GM21515 (cell line): ENCODE measurements around the gene AATK.

Experiments used
- ATAC-seq: cut with Tn5 transposase; IDR thresholded peaks from one replicate; pipeline ENCODE4 v1.9.1; 2021; ENCODE audit not compliant: unreplicated experiment

The AATK gene

DNA sequence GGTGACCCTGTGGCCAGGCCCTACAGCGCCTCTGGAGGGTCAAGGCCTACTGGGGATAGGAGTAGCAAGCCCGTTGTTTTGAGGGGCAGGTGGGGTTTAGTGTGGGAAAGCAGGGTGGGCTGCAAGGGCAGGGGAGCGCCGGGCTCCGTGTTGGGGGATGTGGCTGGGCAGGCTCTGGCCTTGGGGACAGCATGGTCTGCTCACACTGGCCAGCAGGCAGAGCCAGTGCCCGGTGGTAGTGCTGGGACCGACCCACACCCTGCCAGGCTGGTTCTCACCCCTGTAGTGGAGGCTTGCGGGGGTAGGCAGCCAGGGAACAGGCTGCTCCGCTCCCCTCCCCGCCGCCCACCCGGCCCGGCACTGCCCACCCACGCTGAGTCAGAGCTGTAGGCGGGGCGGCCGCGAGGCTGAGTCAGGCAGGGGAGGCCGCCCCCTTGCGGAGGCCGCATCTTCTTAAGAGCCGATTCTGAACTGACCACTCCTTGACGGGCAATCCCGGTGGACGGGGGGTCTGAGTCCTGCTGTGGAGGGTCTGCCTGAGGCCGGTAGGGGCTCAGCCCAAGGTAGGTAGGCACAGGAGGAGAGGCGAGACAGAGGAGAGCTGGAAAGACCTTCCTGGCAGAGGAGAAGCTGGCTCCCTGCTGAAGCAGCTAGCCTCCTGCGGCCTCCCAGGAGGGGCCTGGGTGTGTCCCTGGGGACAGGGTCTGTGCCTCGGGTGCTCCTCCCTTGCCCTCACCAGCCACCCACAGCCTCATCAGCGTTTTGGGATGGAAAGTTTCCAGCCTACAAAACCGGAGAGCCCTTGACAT lies 68.7 kb downstream of the AATK start:
- no peak for ATAC-seq

DNA sequence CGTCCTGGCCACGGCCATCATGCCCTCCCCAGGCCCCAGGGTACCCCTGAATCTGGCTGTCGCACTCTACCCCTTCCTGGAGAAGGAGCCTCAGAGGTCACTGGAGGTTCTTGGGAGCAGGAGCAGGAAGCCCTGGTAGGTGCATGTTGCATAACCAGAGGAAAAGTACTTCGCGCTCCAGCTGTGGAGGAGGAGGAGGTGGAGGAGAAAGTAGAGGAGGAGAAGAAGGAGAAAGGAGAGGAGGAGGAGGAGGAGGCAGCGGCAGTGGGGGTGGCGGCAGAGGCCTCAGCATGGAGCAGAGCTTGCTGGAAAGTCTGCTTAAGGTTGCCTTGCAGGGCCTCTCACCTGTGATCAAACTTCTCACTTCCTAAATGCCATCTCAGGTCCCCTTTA lies 69.3 kb downstream of the AATK start:
- no peak for ATAC-seq

DNA sequence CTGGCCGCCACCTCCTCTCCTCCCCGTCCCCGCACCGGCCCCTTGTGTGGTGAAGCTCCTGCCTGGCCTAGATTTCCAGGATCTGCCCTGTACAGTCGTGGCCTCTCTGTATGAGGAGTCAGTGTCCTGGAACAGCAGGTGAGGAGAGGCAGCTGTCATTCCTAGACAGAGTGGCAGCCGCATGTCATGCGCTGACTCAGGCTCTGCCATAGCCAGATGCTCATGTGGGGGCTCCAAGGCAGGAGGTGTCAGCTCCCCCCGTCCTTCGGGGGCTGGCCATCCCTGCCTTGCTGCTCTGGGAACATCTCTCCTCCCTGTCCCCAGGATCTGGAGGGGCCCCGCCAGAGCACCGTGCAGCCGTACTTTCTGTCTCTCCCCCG lies 70.6 kb downstream of the AATK start:
- no peak for ATAC-seq

DNA sequence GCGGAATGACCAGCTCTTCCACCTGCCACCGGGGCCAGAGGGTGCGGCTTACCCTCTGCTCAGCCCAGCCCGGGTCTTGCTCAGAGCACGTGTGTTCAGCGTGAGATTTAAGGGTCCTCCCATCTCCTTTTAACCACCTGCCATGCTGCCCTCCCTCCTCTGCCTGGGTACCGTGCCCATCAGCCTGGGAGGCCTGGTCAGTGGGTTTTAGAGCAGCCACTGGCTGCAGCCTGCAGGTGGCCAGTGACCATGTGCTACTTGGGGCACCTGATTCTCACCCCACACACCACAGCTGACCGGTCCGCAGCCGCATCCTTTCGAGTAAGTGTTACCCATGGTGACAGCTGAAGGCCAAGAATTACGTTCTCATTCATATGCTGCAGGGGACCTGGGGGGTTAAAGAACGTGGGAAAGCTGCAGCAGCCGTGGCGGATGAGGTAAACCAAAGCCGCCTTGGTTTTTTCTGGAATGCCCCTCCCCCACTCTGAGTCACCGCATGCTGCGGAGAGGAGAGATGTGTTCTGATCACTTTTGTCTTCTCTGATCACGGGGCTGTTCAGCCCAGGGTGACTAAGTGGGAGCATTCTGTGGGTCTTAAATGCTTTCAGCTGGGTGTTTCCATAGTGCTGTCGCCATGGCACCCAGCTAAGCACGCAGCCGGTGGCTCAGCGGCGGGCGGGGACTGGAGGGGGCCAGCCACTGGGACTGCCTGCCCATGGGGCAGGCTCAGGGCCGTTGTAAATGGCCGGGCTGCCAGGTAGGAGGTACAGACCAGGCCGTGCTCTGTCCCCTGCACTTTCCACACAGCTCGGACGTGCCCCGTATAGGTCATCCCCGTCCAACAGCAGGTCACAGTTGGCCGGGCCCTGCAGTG lies 71.3 kb downstream of the AATK start:
- no peak for ATAC-seq

DNA sequence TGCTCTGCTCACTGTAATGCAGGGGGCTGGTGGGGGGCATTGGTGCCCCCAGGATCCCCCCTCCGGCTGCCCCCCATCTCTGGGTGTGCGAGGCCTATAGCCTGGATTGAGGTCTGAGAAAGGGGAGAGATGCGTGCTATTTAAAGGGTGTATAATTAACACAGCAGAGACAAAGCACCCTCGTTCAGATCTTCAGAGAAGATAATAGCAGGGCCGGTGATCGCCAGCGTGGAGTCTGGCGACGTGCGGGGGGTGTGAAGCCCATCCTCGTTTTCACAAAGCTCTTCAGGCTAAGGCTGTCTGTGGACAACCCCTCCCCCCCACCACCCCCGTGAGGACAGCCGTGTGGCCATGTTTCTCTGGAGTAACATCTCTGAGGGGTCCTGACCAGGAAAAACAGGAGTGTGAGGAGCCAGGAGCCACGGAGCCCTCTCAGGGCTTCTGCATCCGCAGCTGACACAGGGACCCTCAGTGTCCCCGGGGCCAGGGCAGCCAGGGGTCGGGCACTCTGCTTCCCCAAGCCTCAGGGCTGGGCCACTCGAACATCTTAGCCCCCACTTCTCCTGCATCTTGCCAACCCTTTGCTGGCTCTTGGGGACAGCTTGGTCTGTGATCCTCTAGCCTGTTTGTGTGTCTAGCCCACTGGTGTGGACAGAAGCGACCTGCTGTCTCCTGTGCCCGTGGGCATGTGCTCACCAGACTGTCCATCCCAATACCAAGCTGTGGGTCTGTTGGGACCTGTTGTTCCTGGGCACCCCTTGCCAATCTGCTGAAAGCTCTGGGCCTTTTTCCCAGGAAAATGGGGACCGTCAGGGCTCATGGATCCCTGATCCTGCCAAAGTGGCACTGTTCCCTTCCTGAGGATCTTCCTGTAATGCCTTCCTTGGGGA lies 72.2 kb downstream of the AATK start:
- ATAC-seq = no peak

DNA sequence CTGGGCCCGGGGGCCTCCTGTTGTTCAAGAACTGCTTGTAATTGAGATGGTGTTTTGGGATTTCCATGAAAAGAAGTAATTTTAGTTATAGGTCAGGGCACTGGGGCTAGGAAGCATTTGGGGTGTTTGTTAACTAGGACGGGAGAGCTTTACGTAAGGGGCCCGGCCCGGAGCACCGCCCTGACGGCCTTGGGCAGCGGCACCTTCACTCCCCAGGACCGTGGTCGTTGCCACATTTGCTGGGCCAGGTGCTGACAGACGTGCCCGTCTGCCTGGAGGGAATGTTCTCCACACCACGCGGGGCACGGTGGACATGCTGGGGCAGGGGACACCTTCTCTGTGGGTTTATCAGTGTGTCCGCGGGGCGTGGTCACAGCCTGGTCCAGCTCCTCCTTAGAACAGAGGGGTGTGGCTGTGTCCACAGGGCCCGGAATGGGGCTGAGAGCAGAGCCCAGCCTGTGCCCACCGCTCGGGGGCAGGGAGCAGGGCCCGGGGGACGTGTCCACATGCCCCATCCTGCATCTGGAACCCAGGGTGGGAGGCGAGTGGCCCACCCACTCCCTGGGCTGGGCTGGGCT lies 73.4 kb downstream of the AATK start:
- ATAC-seq = no peak

DNA sequence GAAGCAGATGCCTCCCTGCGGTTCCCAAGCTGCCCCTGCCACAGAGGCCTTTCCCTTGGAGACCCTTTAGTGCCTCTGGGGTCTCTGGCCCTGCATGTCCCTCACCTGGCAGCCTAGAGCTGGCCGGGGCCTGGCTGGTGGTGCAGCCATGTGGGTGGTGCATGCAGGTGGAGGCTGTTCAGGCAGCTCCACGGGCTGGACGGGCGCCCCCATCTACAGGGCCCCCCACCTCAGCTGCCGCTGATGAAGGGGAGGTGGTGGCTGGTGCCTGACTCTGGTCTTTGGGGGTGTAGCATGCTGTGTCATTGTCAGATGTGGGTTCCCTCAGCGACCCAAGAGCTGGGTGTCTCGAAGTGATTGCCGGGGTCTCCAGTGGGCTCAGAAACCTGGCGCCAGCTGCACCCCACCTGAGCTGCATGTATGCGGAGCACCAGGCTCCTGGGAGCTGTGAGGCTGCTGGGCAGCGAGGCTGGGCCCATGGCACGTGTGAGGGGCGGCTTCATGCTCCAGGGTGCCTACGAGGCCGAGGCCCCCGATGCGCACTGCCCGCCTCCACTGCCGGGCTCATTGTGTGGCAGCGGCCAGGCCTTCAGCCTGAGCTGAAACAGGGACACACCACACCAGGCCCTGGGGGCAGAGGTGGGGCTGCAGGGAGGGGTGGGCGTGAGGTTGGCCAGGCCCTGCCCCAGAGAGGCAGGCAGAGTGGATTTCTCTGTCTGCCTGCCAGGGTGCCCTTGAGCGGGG lies 74.1 kb downstream of the AATK start:
- ATAC-seq = no peak

DNA sequence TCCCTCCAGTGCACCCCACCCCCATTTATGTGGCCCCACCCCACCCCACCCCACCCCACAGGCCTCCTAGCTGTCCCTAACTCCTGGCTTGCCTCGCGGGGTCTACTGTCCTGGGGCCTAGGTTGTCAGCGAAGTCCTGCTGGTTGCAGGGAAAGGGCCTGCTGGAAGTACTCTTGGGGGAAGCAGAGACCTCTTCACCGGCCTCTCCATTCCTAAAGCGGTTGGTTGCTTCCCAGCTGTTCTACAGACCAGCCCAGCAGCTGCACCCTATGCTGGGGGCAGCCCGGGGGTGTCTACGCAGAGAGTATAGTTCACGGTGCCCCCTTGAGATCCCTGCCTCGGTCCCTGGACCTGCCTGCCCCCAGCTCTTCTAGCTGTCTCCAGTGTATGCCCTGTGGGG lies 74.9 kb downstream of the AATK start:
- no peak for ATAC-seq

DNA sequence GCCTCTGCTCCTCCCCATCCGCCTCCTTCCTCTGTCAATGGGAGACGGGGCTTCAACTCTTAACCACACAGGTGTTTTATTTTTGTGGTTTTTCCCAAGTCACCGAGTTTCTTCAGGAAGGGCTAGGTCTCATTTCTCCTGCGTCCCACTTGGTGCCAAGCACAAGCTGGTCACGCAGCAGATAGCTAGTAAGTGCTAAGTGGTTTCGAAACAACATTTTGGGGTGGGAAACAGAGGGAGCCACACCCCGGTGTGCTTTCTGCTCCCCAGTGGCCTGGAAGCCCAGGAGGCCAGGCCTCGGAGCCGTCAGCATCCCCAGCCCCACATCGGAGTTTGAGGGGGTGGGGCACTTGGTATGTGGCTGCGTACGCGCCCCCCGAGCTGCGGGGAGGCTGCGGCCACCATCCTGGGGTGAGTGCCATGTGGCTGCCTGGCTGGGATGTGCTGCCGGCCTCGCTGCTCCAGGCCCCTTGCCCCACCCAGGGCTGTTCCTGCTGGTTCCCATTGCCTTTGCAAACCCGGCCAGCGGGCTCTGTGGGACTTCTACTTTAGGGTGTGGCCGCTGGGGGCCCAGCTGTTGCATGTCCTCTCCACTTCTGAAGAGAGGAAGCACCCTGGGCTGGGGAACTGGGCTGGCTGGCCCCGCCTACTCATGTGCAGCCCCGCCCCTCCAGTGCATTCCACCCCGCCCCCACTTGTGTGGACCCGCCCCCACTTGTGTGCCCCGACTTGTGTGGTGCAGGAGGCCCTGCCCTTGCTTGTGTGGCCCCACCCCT lies 75.5 kb downstream of the AATK start:
- no peak for ATAC-seq

DNA sequence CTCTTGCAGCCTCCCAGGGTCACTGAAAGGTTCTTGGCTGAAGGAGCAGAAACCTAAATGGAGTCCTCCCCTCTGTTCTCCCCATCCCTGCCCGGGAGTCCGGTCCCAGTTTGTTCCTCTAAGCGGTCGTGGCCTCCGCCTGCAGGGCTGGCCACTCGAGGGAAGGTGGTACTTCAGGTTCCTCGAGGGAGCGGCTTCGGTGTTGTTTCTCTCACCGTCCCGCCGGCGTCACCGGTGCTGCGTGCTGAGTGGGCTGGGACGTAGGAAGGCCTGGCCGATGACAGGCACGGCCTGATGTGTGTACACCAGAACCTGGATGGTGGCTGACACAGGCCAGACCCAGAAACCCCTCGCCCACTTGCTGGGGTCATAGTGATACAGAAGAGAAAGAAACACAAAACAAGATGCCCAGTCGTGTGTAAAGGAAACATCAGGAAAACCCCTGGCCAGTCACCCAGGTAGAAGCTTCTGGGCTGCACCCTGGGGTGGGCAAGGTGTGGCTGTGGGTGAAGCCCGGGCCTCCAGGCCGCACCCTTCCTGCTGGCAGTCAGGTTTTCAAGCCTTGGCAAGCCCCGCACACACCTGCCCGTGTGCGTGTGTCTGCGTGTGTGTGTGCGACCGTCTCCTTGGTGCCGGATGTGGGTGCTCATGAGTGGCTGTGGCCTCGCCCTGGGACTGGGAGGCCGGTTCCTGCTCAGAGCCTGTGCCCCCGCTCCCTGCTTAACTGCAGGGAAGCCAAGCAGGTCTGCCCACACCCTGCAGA lies 79.1 kb downstream of the AATK start:
- no peak for ATAC-seq

DNA sequence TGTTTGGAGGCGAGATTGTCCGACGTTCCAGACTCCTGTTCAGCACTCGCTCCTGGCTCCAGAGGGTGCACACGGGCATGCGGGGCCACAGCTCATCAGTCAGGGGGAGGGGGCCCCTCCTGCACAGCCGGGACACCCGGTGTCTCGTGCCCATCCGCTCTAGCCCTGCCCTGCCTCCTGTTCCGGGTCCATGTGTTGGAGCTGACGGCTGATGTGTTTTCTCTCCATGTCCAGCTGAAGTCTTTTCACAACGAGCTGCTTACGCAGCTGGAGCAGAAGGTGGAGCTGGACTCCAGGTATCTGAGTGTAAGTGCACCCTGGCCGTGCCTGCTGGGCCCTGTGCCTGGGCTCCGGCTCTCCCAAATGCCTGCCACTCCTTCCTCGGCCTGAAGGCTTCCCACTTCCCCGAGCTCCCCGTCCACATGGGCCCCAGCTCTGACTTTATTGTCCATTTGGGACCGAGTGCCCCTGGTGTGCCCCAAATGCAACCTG lies 80.6 kb downstream of the AATK start:
- no peak for ATAC-seq

DNA sequence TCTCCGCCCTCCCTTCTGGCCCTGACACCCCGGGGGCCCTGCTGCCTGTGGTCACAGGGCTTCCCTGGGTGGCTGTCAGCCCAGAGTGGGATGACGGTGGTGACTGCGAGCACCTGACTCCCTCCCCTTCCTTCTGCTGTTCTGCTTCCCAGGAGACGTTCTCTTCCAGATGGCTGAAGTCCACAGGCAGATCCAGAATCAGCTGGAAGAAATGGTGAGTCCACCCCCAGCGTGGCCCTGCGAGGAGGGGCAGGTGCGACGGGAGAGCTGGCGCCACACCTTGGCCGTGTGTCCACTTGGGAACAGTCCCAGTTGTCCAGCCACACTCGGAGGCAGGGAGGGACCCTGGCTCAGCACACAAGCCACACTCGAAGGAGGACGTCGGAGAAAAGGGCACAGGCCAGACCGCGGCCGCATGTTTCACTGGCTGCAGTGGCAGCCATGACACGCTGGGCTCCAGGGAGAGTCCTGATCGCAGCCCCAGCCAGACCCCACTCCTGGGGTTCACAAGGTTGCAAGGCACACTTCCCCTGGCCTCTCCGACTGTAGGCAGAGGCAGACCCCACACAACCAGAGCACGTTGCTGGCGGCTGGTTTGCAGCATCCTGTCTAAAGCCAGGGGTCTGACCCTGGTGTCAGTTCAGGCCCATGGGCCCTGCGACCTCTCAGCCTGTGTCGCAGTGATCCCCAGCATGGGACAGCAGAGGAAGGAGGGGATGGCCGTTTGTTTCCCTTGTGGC lies 81.2 kb downstream of the AATK start:
- no peak for ATAC-seq

DNA sequence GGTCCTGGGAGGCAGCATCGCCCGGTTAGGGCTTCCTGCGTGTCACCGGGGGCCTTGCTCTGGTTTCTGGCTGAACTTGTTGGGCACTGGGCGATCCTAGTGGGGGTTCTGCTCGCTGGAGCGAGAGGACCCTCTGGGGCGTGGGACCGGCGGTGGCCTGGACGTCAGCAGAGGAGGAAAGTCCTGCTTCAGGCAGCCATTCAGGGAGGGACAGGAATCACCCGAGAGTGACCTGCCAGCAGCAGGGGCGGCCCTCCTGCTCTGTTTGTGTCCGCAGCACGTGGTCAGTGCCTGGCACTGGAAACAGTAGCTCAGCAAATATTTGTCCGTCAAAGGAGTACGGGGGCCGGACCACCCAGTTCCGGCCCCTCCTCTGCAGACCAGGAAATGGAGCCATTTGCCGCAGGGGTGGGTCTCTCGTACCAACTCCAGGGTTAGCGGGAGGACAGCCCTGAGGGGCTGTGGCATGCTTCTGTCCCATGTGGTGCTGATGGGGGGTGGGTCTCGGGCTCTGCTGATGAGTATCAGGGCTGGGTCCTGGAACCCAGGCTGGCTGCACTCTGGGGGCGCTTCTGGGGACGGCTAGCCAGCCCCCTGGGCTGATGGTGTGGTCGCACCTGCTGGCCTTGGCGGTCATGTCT lies 82.8 kb downstream of the AATK start:
- ATAC-seq = no peak

DNA sequence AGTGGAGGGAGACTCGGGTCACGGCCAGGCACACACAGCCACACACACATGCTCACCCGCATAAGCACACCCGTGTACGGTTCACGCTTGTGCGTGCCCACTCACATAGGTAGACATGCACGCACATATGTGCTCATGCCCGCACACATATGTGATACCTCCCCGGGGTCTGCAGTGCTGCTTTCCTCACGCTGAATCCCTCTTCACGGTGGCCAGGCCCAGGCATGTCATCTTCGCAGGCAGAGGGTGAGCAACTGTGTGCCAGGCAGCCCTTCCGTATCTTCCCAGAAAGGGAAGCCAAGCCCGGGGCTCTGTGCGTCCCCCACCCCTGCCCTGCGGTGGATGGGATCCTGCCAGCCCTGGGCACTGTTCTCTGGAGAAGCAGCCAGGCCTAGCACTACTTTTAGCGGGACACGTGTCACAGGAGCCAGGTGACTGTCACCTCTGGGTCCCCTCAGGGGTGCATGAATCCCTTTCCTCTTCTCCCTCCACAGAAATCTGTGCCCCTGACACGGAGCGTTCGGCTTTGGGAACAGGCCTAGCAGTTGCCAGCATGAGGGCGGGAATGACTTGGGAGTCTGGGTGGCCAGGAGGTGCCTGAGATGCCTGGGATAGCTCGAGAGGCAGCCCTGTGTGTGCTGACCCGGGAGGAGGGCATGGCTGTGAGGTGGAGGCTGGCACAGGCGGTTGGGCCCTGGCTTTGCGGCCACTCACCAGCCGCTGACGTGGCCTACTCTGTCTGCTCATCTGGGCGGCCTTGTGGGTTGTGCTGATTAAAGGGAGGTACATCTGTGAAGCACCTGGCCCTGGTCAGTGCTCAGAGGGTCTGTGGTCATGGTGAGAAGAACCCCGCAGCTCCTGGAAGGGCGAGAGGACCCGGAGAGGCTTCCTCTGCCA lies 83.6 kb downstream of the AATK start:
- no peak for ATAC-seq

DNA sequence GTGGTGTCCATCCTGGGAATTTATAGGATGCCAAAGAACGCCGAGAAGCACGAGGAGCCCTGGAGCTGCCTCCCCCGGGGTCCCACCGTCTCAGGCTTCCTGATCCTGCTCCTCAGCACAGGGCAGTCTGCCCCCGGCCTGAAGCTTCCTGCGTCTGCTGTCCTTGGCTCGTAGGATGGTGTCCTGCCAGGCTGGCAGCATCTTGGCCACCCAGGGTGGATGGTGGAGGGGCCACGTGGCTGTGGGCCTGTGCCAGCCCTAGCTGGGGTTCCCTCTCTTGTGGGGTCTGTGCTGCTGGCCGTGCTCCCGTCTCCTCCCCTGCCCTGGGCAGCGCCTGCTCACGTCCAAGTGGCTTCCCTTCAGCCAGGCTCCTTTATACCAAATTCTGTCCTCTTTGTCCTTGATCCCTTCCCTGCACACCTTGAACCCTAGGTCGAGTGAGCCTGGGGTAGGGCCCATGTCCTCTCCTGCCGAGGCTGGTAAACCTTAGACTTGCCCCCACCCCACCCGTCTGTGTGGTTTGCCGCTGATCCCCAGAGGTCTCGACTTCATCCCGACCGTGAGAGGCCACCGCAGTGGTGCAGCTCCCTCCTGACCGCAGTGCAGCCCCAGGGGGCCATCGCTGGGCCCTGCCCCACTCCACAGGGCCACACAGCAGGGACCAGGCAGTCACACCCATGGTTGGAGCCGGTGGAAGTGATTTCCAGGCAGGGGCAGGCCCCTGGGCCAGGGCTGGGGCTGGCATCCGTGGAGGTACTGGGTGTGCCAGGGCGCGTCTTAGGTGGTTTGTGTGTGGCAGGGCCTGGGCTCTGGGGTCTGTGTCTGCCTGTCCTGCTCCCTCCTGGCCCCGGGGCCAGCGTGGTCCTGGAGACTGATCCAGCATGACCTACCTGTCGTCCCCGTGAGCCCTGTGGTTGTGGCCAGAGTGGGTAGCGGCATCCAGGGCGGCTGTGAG lies 84.5 kb downstream of the AATK start:
- no peak for ATAC-seq
